ENCODE data around the gene ATG14.
A peak's percentile ranks its signal among the peaks of the same experiment; 100 is the strongest.
"Not testable (repeated sequence)": the region's sequence is repeated elsewhere in the genome, so short reads cannot be mapped to it uniquely, and the experiment has no call there.

The ATG14 gene, protein sequence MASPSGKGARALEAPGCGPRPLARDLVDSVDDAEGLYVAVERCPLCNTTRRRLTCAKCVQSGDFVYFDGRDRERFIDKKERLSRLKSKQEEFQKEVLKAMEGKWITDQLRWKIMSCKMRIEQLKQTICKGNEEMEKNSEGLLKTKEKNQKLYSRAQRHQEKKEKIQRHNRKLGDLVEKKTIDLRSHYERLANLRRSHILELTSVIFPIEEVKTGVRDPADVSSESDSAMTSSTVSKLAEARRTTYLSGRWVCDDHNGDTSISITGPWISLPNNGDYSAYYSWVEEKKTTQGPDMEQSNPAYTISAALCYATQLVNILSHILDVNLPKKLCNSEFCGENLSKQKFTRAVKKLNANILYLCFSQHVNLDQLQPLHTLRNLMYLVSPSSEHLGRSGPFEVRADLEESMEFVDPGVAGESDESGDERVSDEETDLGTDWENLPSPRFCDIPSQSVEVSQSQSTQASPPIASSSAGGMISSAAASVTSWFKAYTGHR

GRCh38 chr14:55411426-55412389, at the start of gene ATG14:
ATG14 (minus strand) TSS chr14:55411830; CDS start chr14:55411822, 8 bp downstream.
- peak; percentile 78 for DNase-seq
- peak within 1 kb of the TSS; percentile 91 for H3K4me3 ChIP-seq (ENCODE audit: low read depth, low read length)
- peak within 1 kb of the TSS; percentile 89 for H3K27ac ChIP-seq
- in situ Hi-C loops (cut with HindIII; ENCODE audit: low pct_ligation_motif_present, low sequenced_read_pairs), result no loop called here
- no peak for TF ChIP-seq CTCF (IDR thresholded peaks at IDR 0.05; ENCODE audit: low read depth, low read length, missing control alignments)
- no peaks in the 10 kb centered on the region for H3K27me3 ChIP-seq (replicated peaks)
- no peaks in the 10 kb centered on the region for H3K36me3 ChIP-seq (replicated peaks)

DNA sequence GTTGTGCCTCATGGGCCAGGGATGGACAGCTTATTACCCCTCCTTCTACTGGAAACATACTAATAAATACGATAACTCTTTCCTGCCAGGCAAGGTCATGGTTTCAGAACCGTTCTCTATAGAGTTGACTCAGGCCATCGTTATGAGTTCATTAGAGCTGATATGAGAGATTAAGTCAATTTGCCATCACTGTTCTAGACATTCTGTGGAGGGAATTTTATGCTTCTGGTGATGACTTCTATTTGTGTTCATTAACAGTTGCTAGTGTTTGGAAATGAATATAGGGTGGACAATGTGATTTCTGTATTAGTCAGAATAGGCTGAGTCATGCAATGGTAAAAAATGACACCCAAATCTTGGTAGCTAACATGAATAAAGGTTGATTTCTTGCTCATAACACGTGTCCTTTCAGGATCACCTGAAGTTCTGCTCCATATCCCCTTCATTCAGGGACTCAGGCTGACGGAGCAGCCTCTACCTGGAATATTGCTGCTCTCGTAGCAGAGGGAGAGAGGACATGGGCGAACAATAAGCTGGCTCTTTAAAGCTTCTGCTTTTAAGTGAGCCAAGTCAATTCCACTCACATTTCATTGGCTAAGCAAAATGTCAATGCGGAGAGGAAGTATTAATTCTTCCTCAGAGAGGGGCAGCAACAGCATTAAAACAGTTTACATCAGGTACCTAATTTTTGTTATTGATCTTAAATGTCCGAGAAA, 47.3 kb upstream of the ATG14 start:
- no peak overlapping the region for H3K4me3 ChIP-seq (ENCODE audit: low read depth, low read length)
- H3K27ac ChIP-seq, result no peak overlapping the region
- in situ Hi-C loops (cut with HindIII; ENCODE audit: low pct_ligation_motif_present, low sequenced_read_pairs), result no loop called here
- TF ChIP-seq CTCF (IDR thresholded peaks at IDR 0.05; ENCODE audit: low read depth, low read length, missing control alignments), result no peak
- H3K36me3 ChIP-seq (replicated peaks), result no peaks in the 10 kb centered on the region
- DNase-seq, result peak; percentile 14
- no peaks in the 10 kb centered on the region for H3K27me3 ChIP-seq (replicated peaks)

GRCh38 chr14:55457496-55457895, 45.9 kb upstream of the ATG14 start:
- in situ Hi-C loops (cut with HindIII; ENCODE audit: low pct_ligation_motif_present, low sequenced_read_pairs), result no loop called here
- Histone ChIP-seq H3K27ac (no peak overlapping the region), H3K4me3 (ENCODE audit: low read depth, low read length) (no peak overlapping the region), H3K27me3 (replicated peaks) (no peaks in the 10 kb centered on the region), H3K36me3 (replicated peaks) (no peaks in the 10 kb centered on the region)
- TF ChIP-seq CTCF (IDR thresholded peaks at IDR 0.05; ENCODE audit: low read depth, low read length, missing control alignments), result no peak
- DNase-seq, result no peak

GRCh38 chr14:55456411-55456810, 44.8 kb upstream of the ATG14 start:
- H3K36me3 ChIP-seq (replicated peaks); H3K27ac ChIP-seq; H3K4me3 ChIP-seq (ENCODE audit: low read depth, low read length); in situ Hi-C loops (cut with HindIII; ENCODE audit: low pct_ligation_motif_present, low sequenced_read_pairs); H3K27me3 ChIP-seq (replicated peaks); DNase-seq: not testable (repeated sequence)

- in situ Hi-C loops (cut with HindIII; ENCODE audit: low pct_ligation_motif_present, low sequenced_read_pairs), result no loop called here
- no peaks in the 10 kb centered on the region for H3K36me3 ChIP-seq (replicated peaks)
- no peak overlapping the region for H3K4me3 ChIP-seq (ENCODE audit: low read depth, low read length)
- H3K27ac ChIP-seq, result no peak overlapping the region
- no peak for TF ChIP-seq CTCF (IDR thresholded peaks at IDR 0.05; ENCODE audit: low read depth, low read length, missing control alignments)
- DNase-seq, result peak; percentile 38
- no peaks in the 10 kb centered on the region for H3K27me3 ChIP-seq (replicated peaks)
Measured at GRCh38 chr14:55454264-55455002, 42.8 kb upstream of the ATG14 start.

Data from brain microvascular endothelial cell (primary cell).